Progenitor cell of endocrine pancreas (in vitro differentiated cells): ENCODE results near the gene DDX21. TPM values are rescaled to one million over a fixed set of nuclear protein-coding genes. Genes with fewer than 3 reads are reported as not detected.
"Not testable (repeated sequence)": the region's sequence is repeated elsewhere in the genome, so short reads cannot be mapped to it uniquely, and the experiment has no call there.

Experiments
- DNase-seq: peaks from one replicate; pipeline ENCODE4 v3.0.0; 2021; ENCODE audit warnings: low spot score; ENCODE audit not compliant: unreplicated experiment
- H3K27ac Mint-ChIP-seq: 2 replicates; pipeline ENCODE4 v1.8.0; 2021; ENCODE audit warnings: mild to moderate bottlenecking, moderate library complexity, mixed read lengths
- H3K27me3 Mint-ChIP-seq: 2 replicates; pipeline ENCODE4 v1.8.0; 2021; ENCODE audit warnings: mixed read lengths
- H3K36me3 Mint-ChIP-seq: 2 replicates; pipeline ENCODE4 v1.8.0; 2022; ENCODE audit warnings: mixed read lengths; ENCODE audit not compliant: insufficient read depth
- H3K4me1 Mint-ChIP-seq: 2 replicates; pipeline ENCODE4 v1.8.0; 2021; ENCODE audit warnings: low read depth, mixed read lengths
- H3K4me3 Mint-ChIP-seq: 2 replicates; pipeline ENCODE4 v1.8.0; 2021; ENCODE audit warnings: low read depth, mild to moderate bottlenecking, moderate library complexity, mixed read lengths
- H3K9me3 Mint-ChIP-seq: 2 replicates; pipeline ENCODE4 v1.8.0; 2021; ENCODE audit warnings: low read depth, mixed read lengths
- CTCF ChIP-seq: fragments of 200-600 bp; sonication (generic); IDR thresholded peaks from one replicate; pipeline ENCODE4 v1.5.0; 2021; ENCODE audit warnings: antibody characterized with exemption, mild to moderate bottlenecking; ENCODE audit not compliant: unreplicated experiment
- total RNA-seq: library from RNA; stranded (reverse); gene quantifications from 2 replicates; pipeline ENCODE4 v1.2.1, GENCODE V29; 2021

DDX21 gene
- total RNA-seq, 1 donor from 2014 or later = 38.2 TPM

- peaks cover 6% of the 10 kb centered on the region for H3K36me3 Mint-ChIP-seq
- no peaks in the 10 kb centered on the region for H3K27me3 Mint-ChIP-seq
- H3K4me1 Mint-ChIP-seq = peaks cover 8% of the 10 kb centered on the region
- no peaks in the 10 kb centered on the region for H3K9me3 Mint-ChIP-seq
- peak overlapping the region; percentile 97 for H3K27ac Mint-ChIP-seq
- DNase-seq = no peak
- TF ChIP-seq CTCF = no peak
- H3K4me3 Mint-ChIP-seq = peak overlapping the region; percentile 97
Measured at GRCh38 chr10:68957284-68957615, 1.3 kb downstream of the DDX21 start.

DNA sequence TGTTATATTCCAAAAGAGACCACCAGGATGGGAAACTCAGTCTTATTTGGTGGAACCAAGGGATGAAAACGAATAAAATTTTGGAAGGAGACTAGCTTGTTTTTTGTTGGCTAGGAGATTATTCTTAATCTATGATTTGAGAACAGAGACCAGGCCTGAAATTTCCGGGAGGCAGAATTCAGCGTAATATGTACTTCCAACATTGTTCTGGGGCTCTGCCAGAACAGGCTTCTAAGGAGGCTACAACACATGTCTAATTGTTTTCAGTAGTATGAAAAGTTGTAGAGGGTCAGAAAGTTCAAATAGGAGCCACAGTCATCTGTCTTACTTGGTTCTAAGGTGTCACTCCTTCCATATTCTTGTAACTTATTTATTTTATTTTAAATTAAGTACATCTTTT, 1.7 kb downstream of the DDX21 start:
- H3K4me1 Mint-ChIP-seq = peaks cover 8% of the 10 kb centered on the region
- DNase-seq = no peak
- TF ChIP-seq CTCF = no peak
- H3K4me3 Mint-ChIP-seq = peak overlapping the region; percentile 97
- H3K9me3 Mint-ChIP-seq = no peaks in the 10 kb centered on the region
- H3K27ac Mint-ChIP-seq = no peak overlapping the region
- H3K27me3 Mint-ChIP-seq = no peaks in the 10 kb centered on the region
- H3K36me3 Mint-ChIP-seq = peaks cover 6% of the 10 kb centered on the region

DNA sequence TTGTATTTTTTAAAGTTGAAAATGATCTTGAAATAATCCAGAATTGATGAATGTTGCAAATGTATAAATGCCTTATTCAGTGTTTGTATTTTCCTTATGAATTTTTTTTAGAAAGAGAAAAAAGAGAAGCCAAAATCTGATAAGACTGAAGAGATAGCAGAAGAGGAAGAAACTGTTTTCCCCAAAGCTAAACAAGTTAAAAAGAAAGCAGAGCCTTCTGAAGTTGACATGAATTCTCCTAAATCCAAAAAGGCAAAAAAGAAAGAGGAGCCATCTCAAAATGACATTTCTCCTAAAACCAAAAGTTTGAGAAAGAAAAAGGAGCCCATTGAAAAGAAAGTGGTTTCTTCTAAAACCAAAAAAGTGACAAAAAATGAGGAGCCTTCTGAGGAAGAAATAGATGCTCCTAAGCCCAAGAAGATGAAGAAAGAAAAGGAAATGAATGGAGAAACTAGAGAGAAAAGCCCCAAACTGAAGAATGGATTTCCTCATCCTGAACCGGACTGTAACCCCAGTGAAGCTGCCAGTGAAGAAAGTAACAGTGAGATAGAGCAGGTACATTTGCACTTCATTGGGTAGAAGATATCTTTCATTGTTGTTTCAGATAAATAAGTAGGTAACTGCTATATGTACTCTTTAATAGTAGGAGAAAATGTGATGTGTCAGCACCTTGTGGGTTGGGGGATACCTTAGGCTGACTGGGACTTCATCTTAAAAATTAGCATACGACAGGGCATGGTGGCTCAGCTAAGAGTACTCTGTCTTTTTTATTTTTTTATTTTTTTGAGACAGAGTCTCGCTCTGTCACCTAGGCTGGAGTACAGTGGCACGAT, 3.9 kb downstream of the DDX21 start:
- H3K4me1 Mint-ChIP-seq = peaks cover 8% of the 10 kb centered on the region
- no peaks in the 10 kb centered on the region for H3K9me3 Mint-ChIP-seq
- no peak for TF ChIP-seq CTCF
- no peak overlapping the region for H3K27ac Mint-ChIP-seq
- no peaks in the 10 kb centered on the region for H3K27me3 Mint-ChIP-seq
- DNase-seq = no peak
- no peak overlapping the region for H3K4me3 Mint-ChIP-seq
- peaks cover 10% of the 10 kb centered on the region for H3K36me3 Mint-ChIP-seq

- H3K4me3 Mint-ChIP-seq = no peak overlapping the region
- peaks cover 19% of the 10 kb centered on the region for H3K36me3 Mint-ChIP-seq
- no peak for TF ChIP-seq CTCF
- no peaks in the 10 kb centered on the region for H3K9me3 Mint-ChIP-seq
- no peaks in the 10 kb centered on the region for H3K4me1 Mint-ChIP-seq
- H3K27ac Mint-ChIP-seq = no peak overlapping the region
- H3K27me3 Mint-ChIP-seq = no peaks in the 10 kb centered on the region
- no peak for DNase-seq
Measured at GRCh38 chr10:68963151-68963550, 7.2 kb downstream of the DDX21 start.

GRCh38 chr10:68973975-68974374, 18.0 kb downstream of the DDX21 start:
- no peaks in the 10 kb centered on the region for H3K9me3 Mint-ChIP-seq
- no peak overlapping the region for H3K27ac Mint-ChIP-seq
- DNase-seq = no peak
- TF ChIP-seq CTCF = no peak
- no peaks in the 10 kb centered on the region for H3K4me1 Mint-ChIP-seq
- H3K27me3 Mint-ChIP-seq = no peaks in the 10 kb centered on the region
- peaks cover 22% of the 10 kb centered on the region for H3K36me3 Mint-ChIP-seq
- no peak overlapping the region for H3K4me3 Mint-ChIP-seq

GRCh38 chr10:68975936-68976473, 20.0 kb downstream of the DDX21 start:
- not testable (repeated sequence) for H3K4me1 Mint-ChIP-seq, H3K9me3 Mint-ChIP-seq, H3K4me3 Mint-ChIP-seq, H3K27ac Mint-ChIP-seq, H3K27me3 Mint-ChIP-seq, DNase-seq
- H3K36me3 Mint-ChIP-seq = peaks cover 22% of the 10 kb centered on the region

- not testable (repeated sequence) for H3K4me3 Mint-ChIP-seq, H3K27me3 Mint-ChIP-seq, H3K9me3 Mint-ChIP-seq, DNase-seq, H3K4me1 Mint-ChIP-seq, H3K27ac Mint-ChIP-seq
- H3K36me3 Mint-ChIP-seq = peaks cover 13% of the 10 kb centered on the region
Measured at GRCh38 chr10:68979738-68980137, 23.8 kb downstream of the DDX21 start.
